Heart right ventricle (tissue), 16 donors: ENCODE results near the gene ERLEC1. TPM values are rescaled to one million over a fixed set of nuclear protein-coding genes. Genes with fewer than 3 reads are reported as not detected.

ENCODE experiments used
- ATAC-seq, 8 donors: fragments of 200-7000 bp; cut with Tn5 transposase; one replicate each; pipeline ENCODE4 v1.9.1; 2020; ENCODE audit warnings: mild to moderate bottlenecking in 8 of 8, moderate library complexity in 8 of 8, moderate number of reproducible peaks in 1 of 8
- DNase-seq, 2 donors: peaks; one replicate each; pipeline ENCODE4 v3.0.0-alpha.2; 2020
- H3K27ac ChIP-seq, 10 donors: fragments of 200-600 bp; sonication (generic) in 2 of 10; one replicate each; pipeline versions ENCODE4 v1.5.0 to v1.8.0; 2020 to 2022; ENCODE audit warnings: mild to moderate bottlenecking in 3 of 10
- H3K27me3 ChIP-seq, 7 donors: fragments of 200-600 bp; one replicate each; pipeline ENCODE4 v1.8.0; 2021 to 2022; ENCODE audit warnings: mild to moderate bottlenecking in 2 of 7
- H3K36me3 ChIP-seq, 9 donors: fragments of 200-600 bp; sonication (generic) in 1 of 9; one replicate each; pipeline versions ENCODE4 v1.5.0 to v1.8.0; 2020 to 2022; ENCODE audit warnings: mild to moderate bottlenecking in 2 of 9
- H3K4me1 ChIP-seq, 9 donors: fragments of 200-600 bp; sonication (generic) in 1 of 9; one replicate each; pipeline versions ENCODE4 v1.5.0 to v1.8.0; 2020 to 2022; ENCODE audit warnings: mild to moderate bottlenecking in 4 of 9
- H3K4me3 ChIP-seq, 10 donors: fragments of 200-600 bp; sonication (generic) in 2 of 10; one replicate each; pipeline versions ENCODE4 v1.5.0 to v1.8.0; 2020 to 2022; ENCODE audit warnings: mild to moderate bottlenecking in 7 of 10, moderate library complexity in 2 of 10
- H3K9me3 ChIP-seq, 11 donors: fragments of 200-600 bp in 10 of 11; sonication (generic) in 2 of 11; one replicate each; pipeline versions ENCODE4 v1.5.0 to v1.8.0; 2013 to 2022; ENCODE audit warnings: mild to moderate bottlenecking in 2 of 11, control low read depth in 1 of 11, moderate library complexity in 1 of 11
- CTCF ChIP-seq, 9 donors: fragments of 200-600 bp; sonication (generic) in 2 of 9; IDR thresholded peaks; one replicate each; pipeline versions ENCODE4 v1.5.0 to v1.8.0; 2021 to 2022; ENCODE audit warnings: antibody characterized with exemption in 9 of 9, mild to moderate bottlenecking in 5 of 9, moderate library complexity in 1 of 9
- WGBS, 2 donors: extraction: QIAGEN DNeasy Blood & Tissue Kit; methylation state at CpG; one replicate each; pipeline ENCODE4 v1.1.7; 2013; ENCODE audit warnings: inconsistent platforms in 1 of 2; 5-methylcytosine and 5-hydroxymethylcytosine counted together
- intact Hi-C, 10 donors: fragments of 100-400 bp; cut with DNase I; formaldehyde crosslinking; loops; one replicate each; pipeline versions ENCODE4 v1.11.1 to v1.14.2; 2022
- microRNA-seq, 2 donors: library from miRNA; unstranded; fragments of <30 nt; microRNA quantifications; one replicate each; pipeline ENCODE4 v1.2.0, GENCODE V29; 2021
- polyA plus RNA-seq, 2 donors: library from polyadenylated mRNA; stranded (reverse); fragments of 200-250 nt; gene quantifications; one replicate each; pipeline ENCODE4 v1.2.3, GENCODE V29; 2013
- total RNA-seq, 10 donors: library from RNA; stranded (reverse); fragmentation: NEBNext Ultra II Directional in 3 of 10; extraction: Animal tissue kit (Norgen Biotek cat#: 25700) in 3 of 10; gene quantifications; one replicate each; pipeline versions ENCODE4 v1.2.1 to v1.2.4, GENCODE V29; 2021 to 2023
- donor health status: Arrhythmogenic right ventricular cardiomyopathy.
- donor health status: ischemic (EF 13 %, LVEDD 7.1; RV severe dilation, severe dysfunction).
- donor health status: healthy with polysubstance abuse.
- donor health status: DM: no; HTN: yes; CAD: no.
- donor health status: DM: no; HTN: no; CAD: no.
- donor health status: ischemic (EF 25% LVEDD 6.9; RV normal size, moderate dysfunction).
- donor health status: ischemic (EF 25% LVEDD 5.7; RV mildly dilated, moderate dysfunction).
- donor health status: healthy.
- donor health status: DM: yes; HTN: yes; CAD: no.
- donor health status: Ischemic cardiomyopathy.
- donor health status: ischemic (EF 35%, LVEDD 5.7; RV mildly dilated, moderate dysfunction).
- donor health status: nonischemic (EF 11% LVEDD 7.7; RV severe dilation, severe dysfunction).
- donor health status: DM: yes; HTN: yes; CAD: no.
- donor health status: PGD.
- donor health status: ischemic (EF 29% LVEDD 5.4; RV normal size, mild dysfunction).
- donor health status: nonischemic (EF 23%, LVEDD 6.1; RV moderate dilation, normal function).

ERLEC1 gene
- total and polyA plus RNA-seq, 12 donors: 12.6 to 48.1 (median 37.0) TPM

GRCh38 chr2:53867773-53868172, 80.9 kb downstream of the ERLEC1 start:
- Histone ChIP-seq H3K27ac (peak overlapping the region in 1 of 10 donors; percentile 11), H3K27me3 (no peaks in the 10 kb centered on the region), H3K9me3 (no peaks in the 10 kb centered on the region), H3K4me3 (no peak overlapping the region), H3K36me3 (peaks cover 0 to 96% (median 21%) of the 10 kb centered on the region in 9 donors), H3K4me1 (peaks cover 0 to 4% (median 0%) of the 10 kb centered on the region in 9 donors)
- WGBS, 2 donors: 97 to 99% methylated on average over 2 of the region's 2 CpGs
- TF ChIP-seq CTCF (IDR thresholded peaks at IDR 0.05): no peak
- intact Hi-C loops: no loop called here
- DNase-seq: no peak
- no peak for ATAC-seq

Small RNA genes lying within 50 kb of the gene (microRNA-seq; reads per million reads assigned to microRNA genes)
- gene MIR3682: 0 reads per million in 2 donors

Other genes starting within 250 kb of the ERLEC1 start
- 1 to 10 TPM; 1.3 to 5.1 (median 2.1) TPM for gene CHAC2, start 19.2 kb upstream of the ERLEC1 start, total RNA-seq
- gene CHAC2, start 19.2 kb upstream of the ERLEC1 start, polyA plus RNA-seq: 1 to 10 TPM; 2.0 to 7.1 TPM
- 10 to 100 TPM in 8 of 10 donors, 1 to 10 TPM in 2; 9.7 to 14.4 (median 11.4) TPM for gene ASB3, start 91 bp upstream of the ERLEC1 start, total RNA-seq
- 1 to 10 TPM; 5.2 to 9.2 TPM for gene ASB3, start 91 bp upstream of the ERLEC1 start, polyA plus RNA-seq
- 1 to 10 TPM in 5 of 10 donors, under 1 TPM in 5; 0.61 to 2.1 (median 1.1) TPM for gene GPR75, start 72.9 kb downstream of the ERLEC1 start, total RNA-seq
- gene GPR75, start 72.9 kb downstream of the ERLEC1 start, polyA plus RNA-seq: under 1 TPM; 0.32 to 0.51 TPM
- 10 to 100 TPM; 53.1 to 77.8 (median 66.6) TPM for gene PSME4, start 183.9 kb downstream of the ERLEC1 start, total RNA-seq
- gene PSME4, start 183.9 kb downstream of the ERLEC1 start, polyA plus RNA-seq: 10 to 100 TPM; 36.1 to 38.1 TPM